GM23338 (cell line): ENCODE results near the gene ALG14. TPM values are rescaled to one million over a fixed set of nuclear protein-coding genes. Genes with fewer than 3 reads are reported as not detected.

Experiments used
- ATAC-seq: fragments of 200-7000 bp; cut with Tn5 transposase; 3 replicates; pipeline ENCODE4 v1.9.1; 2020
- DNase-seq: peaks from one replicate; pipeline ENCODE4 v3.0.0-alpha.2; 2015; ENCODE audit warnings: low spot score
- H2AFZ ChIP-seq: fragments of 200-600 bp; sonication (generic); 2 replicates; pipeline ENCODE4 v1.8.0; 2016; ENCODE audit warnings: antibody characterized with exemption, mild to moderate bottlenecking, moderate library complexity
- H3F3A ChIP-seq: fragments of 200-600 bp; sonication (generic); replicated peaks from 2 replicates; pipeline ENCODE4 v1.8.0; 2017; ENCODE audit warnings: antibody characterized with exemption, mixed run types, low read depth
- H3K27ac ChIP-seq: fragments of 200-600 bp; sonication (generic); 2 replicates; pipeline ENCODE4 v1.6.1; 2016; ENCODE audit warnings: low read depth
- H3K27me3 ChIP-seq: fragments of 200-600 bp; sonication (generic); 2 replicates; pipeline ENCODE4 v1.8.0; 2016; ENCODE audit warnings: mild to moderate bottlenecking, mixed run types, moderate library complexity; ENCODE audit not compliant: insufficient read depth
- H3K36me3 ChIP-seq: fragments of 200-600 bp; sonication (generic); 2 replicates; pipeline ENCODE4 v1.8.0; 2016; ENCODE audit warnings: mild to moderate bottlenecking; ENCODE audit not compliant: insufficient read depth
- H3K4me1 ChIP-seq: fragments of 200-600 bp; sonication (generic); 2 replicates; pipeline ENCODE4 v1.8.0; 2016; ENCODE audit warnings: mild to moderate bottlenecking, moderate library complexity; ENCODE audit not compliant: insufficient read depth
- H3K4me2 ChIP-seq: fragments of 200-600 bp; sonication (generic); 2 replicates; pipeline ENCODE4 v1.7.1; 2017; ENCODE audit warnings: mixed run types
- H3K4me3 ChIP-seq: fragments of 200-600 bp; sonication (generic); 2 replicates; pipeline ENCODE4 v1.6.1; 2016; ENCODE audit warnings: mixed run types
- H3K79me2 ChIP-seq: fragments of 200-600 bp; sonication (generic); replicated peaks from 2 replicates; pipeline ENCODE4 v1.8.0; 2017; ENCODE audit warnings: mild to moderate bottlenecking; ENCODE audit not compliant: insufficient read depth
- H3K9me2 ChIP-seq: fragments of 200-600 bp; sonication (generic); 2 replicates; pipeline ENCODE4 v1.8.0; 2017; ENCODE audit not compliant: insufficient read depth
- H4K20me1 ChIP-seq: fragments of 200-600 bp; sonication (generic); replicated peaks from 2 replicates; pipeline ENCODE4 v1.8.0; 2017; ENCODE audit warnings: mild to moderate bottlenecking; ENCODE audit not compliant: insufficient read depth
- H3K27ac Mint-ChIP-seq: 2 replicates; pipeline ENCODE4 v1.8.0; 2020; ENCODE audit warnings: inconsistent platforms, mild to moderate bottlenecking, moderate library complexity, mixed read lengths
- H3K27me3 Mint-ChIP-seq: 3 replicates; pipeline ENCODE4 v1.8.0; 2022; ENCODE audit warnings: low read depth, mild to moderate bottlenecking, moderate library complexity, mixed read lengths, inconsistent platforms; ENCODE audit not compliant: insufficient read depth, poor library complexity
- H3K36me3 Mint-ChIP-seq: 3 replicates; pipeline ENCODE4 v1.8.0; 2021; ENCODE audit warnings: low read depth, mild to moderate bottlenecking, inconsistent platforms, moderate library complexity, mixed read lengths
- H3K4me1 Mint-ChIP-seq: 3 replicates; pipeline ENCODE4 v1.8.0; 2020; ENCODE audit warnings: mild to moderate bottlenecking, inconsistent platforms, mixed read lengths
- H3K4me3 Mint-ChIP-seq: 3 replicates; pipeline ENCODE4 v1.8.0; 2021; ENCODE audit warnings: moderate library complexity, mild to moderate bottlenecking, inconsistent platforms, mixed read lengths
- H3K9me3 Mint-ChIP-seq: 3 replicates; pipeline ENCODE4 v1.8.0; 2020; ENCODE audit warnings: moderate library complexity, mild to moderate bottlenecking, inconsistent platforms, mixed read lengths
- CREB1 ChIP-seq: fragments of 250-450 bp; sonication (Bioruptor Pico); IDR thresholded peaks from 2 replicates; pipeline ENCODE4 v1.5.0; 2020; ENCODE audit warnings: low read depth, mild to moderate bottlenecking, moderate library complexity
- CTCF ChIP-seq, 2 experiments: fragments of 200-600 bp in 1 of 2; sonication (generic) in 1 of 2; conservative IDR thresholded peaks; 2 replicates each; pipeline versions ENCODE4 v1.5.1 to v1.6.1; 2016 to 2017; ENCODE audit warnings: antibody characterized with exemption in 2 of 2, low read depth in 2 of 2, mild to moderate bottlenecking in 2 of 2, moderate library complexity in 1 of 2
- ETS1 ChIP-seq: IDR thresholded peaks from 2 replicates; pipeline ENCODE4 v1.6.1; 2016; ENCODE audit warnings: antibody characterized with exemption
- EZH2 ChIP-seq: fragments of 200-600 bp; sonication (generic); IDR thresholded peaks from one replicate; pipeline ENCODE4 v1.8.0; 2017; ENCODE audit warnings: antibody characterized with exemption, mild to moderate bottlenecking, low read depth; ENCODE audit not compliant: unreplicated experiment
- EZH2phosphoT487 ChIP-seq: fragments of 200-600 bp; sonication (generic); IDR thresholded peaks from one replicate; pipeline ENCODE4 v1.8.1; 2018; ENCODE audit warnings: antibody characterized with exemption; ENCODE audit not compliant: unreplicated experiment
- JUNB ChIP-seq: IDR thresholded peaks from one replicate; pipeline ENCODE4 v1.6.1; 2016; ENCODE audit warnings: antibody characterized with exemption; ENCODE audit not compliant: unreplicated experiment
- NANOG ChIP-seq: IDR thresholded peaks from 2 replicates; pipeline ENCODE4 v1.6.1; 2016; ENCODE audit warnings: antibody characterized with exemption, borderline replicate concordance
- POLR2AphosphoS5 ChIP-seq: IDR thresholded peaks from 2 replicates; pipeline ENCODE4 v1.6.1; 2016; ENCODE audit warnings: antibody characterized with exemption, low read depth
- REST ChIP-seq: IDR thresholded peaks from one replicate; pipeline ENCODE4 v1.6.1; 2018; ENCODE audit warnings: antibody characterized with exemption; ENCODE audit not compliant: unreplicated experiment
- STAT1 ChIP-seq: IDR thresholded peaks from one replicate; pipeline ENCODE4 v1.6.1; 2016; ENCODE audit warnings: antibody characterized with exemption; ENCODE audit not compliant: unreplicated experiment
- ZNF114 ChIP-seq: fragments of 250-450 bp; sonication (Bioruptor Pico); IDR thresholded peaks from 2 replicates; pipeline ENCODE4 v1.5.0; 2020; ENCODE audit warnings: mild to moderate bottlenecking, moderate library complexity
- ZNF331 ChIP-seq: fragments of 250-450 bp; sonication (Bioruptor Pico); IDR thresholded peaks from 2 replicates; pipeline ENCODE4 v1.5.0; 2020; ENCODE audit warnings: low read depth, mild to moderate bottlenecking, moderate library complexity
- ZNF462 ChIP-seq: fragments of 250-450 bp; sonication (Bioruptor Pico); IDR thresholded peaks from 2 replicates; pipeline ENCODE4 v1.5.0; 2020; ENCODE audit warnings: mild to moderate bottlenecking, moderate library complexity
- polyA plus RNA-seq: library from polyadenylated mRNA; unstranded; fragments of >200 nt; fragmentation: Nextera tagmentation; extraction: Ambion mirVana; gene quantifications from 2 replicates; pipeline ENCODE4 v1.2.1, GENCODE V29; 2016
- total RNA-seq: library from RNA; depleted of rRNA; stranded (reverse); fragments of >200 nt; shearing (Covaris generic); gene quantifications from 2 replicates; pipeline ENCODE4 v1.2.3, GENCODE V29; 2014

The ALG14 gene
- total and polyA plus RNA-seq, 2 experiments from 2014 or later, result 0.42 to 2.8 TPM

- ATAC-seq (no peak), DNase-seq (no peak)
- no peaks in the 10 kb centered on the region for H3K79me2 ChIP-seq
- no peaks in the 10 kb centered on the region for H4K20me1 ChIP-seq
- no peak overlapping the region for H3K4me3 Mint-ChIP-seq
- no peak overlapping the region for H3K27ac ChIP-seq
- no peaks in the 10 kb centered on the region for H3K36me3 ChIP-seq
- H3K9me2 ChIP-seq, result no peaks in the 10 kb centered on the region
- H3K27ac Mint-ChIP-seq, result no peak overlapping the region
- peaks cover 6% of the 10 kb centered on the region; the same call in 1 of the 2 replicates for H3K4me1 ChIP-seq
- peaks cover 2% of the 10 kb centered on the region; the same call in 1 of the 3 replicates for H3K4me1 Mint-ChIP-seq
- no peaks in the 10 kb centered on the region for H3K27me3 ChIP-seq
- peaks cover 3% of the 10 kb centered on the region for H3K27me3 Mint-ChIP-seq
- H3F3A ChIP-seq, result no peaks in the 10 kb centered on the region
- no peak for TF ChIP-seq JUNB
- no peak for TF ChIP-seq REST
- TF ChIP-seq ZNF114 (CRISPR knock-in tag), result no peak
- TF ChIP-seq CTCF (conservative IDR thresholded peaks at IDR 0.05; ENCODE audit: low read depth in 2 of 2), result no peak
- no peak for TF ChIP-seq EZH2phosphoT487
- TF ChIP-seq NANOG, result no peak
- TF ChIP-seq ZNF331 (CRISPR knock-in tag), result no peak
- TF ChIP-seq EZH2, result no peak
- no peak for TF ChIP-seq ETS1
- TF ChIP-seq ZNF462 (CRISPR knock-in tag), result no peak
- no peak for TF ChIP-seq CREB1 (CRISPR knock-in tag)
- TF ChIP-seq STAT1, result no peak
- TF ChIP-seq POLR2AphosphoS5, result no peak
- H3K4me3 ChIP-seq, result no peak overlapping the region
- no peak overlapping the region for H2AFZ ChIP-seq
- H3K9me3 Mint-ChIP-seq, result no peaks in the 10 kb centered on the region
- no peak overlapping the region for H3K4me2 ChIP-seq
- no peaks in the 10 kb centered on the region for H3K36me3 Mint-ChIP-seq
These were observed 5.2 kb downstream of the ALG14 start for GRCh38 chr1:95067568-95067967.
